Endometrium (tissue), 2 donors: Measurements from ENCODE around the gene CDKL2.
"Not testable (repeated sequence)": the region's sequence is repeated elsewhere in the genome, so short reads cannot be mapped to it uniquely, and the experiment has no call there.

Source experiments
- FAIRE-seq: peaks from 2 replicates; lab custom pipeline; 2012; peaks lifted over from hg19 to GRCh38; lab: Jason Lieb, UNC
- donor health status: control.
- donor health status: control.

Gene CDKL2

DNA sequence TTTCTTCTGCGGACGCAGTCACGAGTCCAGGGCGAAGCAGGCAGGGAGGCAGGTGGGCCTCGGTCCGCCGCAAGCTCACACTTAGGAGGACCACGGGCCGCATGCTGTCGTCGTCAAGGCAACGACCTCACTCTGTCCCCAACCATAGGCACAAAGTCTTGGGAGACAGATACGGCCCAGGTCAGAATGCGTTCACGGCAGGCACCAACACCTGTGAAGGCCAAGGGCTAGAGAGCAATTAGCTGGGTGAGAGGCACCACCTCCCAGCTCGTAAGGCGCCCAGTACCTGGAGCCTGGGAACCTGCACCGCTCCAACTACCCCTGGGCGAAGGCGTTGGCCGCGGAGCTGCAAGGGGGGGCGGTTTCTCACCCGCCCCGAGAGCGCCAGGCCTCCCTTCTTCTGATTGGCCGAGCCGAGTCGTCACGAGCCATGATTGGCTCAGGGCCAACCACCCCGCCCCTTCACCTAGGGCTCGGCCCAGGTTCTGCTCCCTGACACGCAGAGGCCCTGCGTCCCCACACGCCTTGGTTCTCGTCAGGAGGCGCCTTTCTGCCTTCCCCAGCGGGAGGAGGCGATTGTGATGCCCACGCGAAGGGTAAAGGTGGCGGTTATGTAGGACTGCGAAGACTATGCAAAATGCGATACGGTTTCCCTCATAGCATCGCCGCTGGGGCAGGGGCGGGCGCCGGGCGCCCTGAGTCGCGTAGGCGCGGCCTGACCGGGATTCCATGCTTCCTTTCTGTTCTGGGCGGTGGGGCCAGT is at the start of gene CDKL2:
Gene CDKL2, minus strand, starts transcription at position 355 of the 763 bp plus-strand sequence. CDS start 4,540 bp downstream, outside the sequence.
- FAIRE-seq, result no peak

GRCh38 chr4:75678965-75679364 is 48.6 kb upstream of the CDKL2 start:
- no peak for FAIRE-seq

GRCh38 chr4:75678473-75678872 is 48.1 kb upstream of the CDKL2 start:
- FAIRE-seq, result no peak

- no peak for FAIRE-seq
These were observed 44.7 kb upstream of the CDKL2 start for GRCh38 chr4:75675004-75675531.

DNA sequence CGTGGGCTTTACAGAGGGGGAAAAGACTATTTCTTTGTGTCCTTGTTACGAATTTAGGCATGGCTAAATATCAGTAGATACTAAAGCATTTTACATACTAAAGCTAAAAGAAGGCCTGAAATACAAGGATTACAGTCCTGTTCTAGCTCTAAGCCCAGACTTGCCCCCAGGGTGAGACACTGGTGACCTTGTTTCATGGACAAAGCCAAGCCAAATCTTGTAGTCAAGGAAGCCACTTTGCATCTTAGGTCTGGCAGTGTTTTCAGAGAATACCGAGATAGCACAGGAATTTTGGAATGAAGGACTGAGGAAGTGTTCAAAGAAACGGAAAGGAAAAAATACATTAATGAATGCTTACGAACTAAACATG is 43.6 kb upstream of the CDKL2 start:
- no peak for FAIRE-seq

DNA sequence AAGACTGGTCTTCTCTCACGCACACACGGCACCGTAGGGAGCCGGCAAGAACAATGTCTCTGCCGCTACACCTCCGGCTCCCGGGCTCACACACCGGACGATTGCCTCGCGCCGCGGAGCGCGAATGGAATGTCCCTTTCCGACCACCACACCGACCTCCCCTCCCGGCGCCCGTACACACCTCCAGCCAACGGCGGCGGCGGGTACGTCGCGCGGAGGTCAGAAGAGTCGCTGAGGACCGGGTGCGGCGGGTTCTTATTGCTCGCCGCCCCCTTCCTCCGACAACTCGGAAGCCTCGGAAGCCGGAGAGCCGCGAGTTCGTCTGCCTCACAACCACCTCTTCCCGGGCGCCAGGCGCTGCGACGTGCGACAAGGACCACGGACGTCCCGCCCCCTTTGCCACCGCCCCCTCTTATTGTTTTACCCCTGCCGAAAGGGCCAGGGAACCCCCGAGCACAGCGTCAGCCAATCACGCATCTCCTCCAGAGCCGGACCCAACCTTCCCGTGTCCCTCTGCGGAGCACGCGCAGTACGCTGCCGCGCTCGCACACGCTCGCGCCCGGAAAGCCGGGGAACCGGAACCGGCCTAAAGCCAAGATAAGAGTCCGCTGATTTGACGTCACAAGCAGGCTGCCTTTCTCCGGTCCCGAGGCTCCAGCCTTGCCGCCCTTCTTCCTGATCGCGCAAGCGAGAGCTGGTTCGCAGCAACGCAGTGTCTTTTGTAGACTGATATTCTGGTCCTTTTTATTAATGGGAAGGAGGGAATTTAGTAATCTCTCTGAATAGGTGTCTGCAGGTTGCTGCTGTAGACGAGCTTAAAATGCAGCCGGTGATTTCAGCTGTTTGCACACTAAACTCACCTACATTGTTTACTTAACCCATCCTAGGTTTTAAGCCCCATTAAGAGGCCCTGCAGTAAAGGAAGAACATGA is 43.0 kb upstream of the CDKL2 start, which contains the start of gene G3BP2:
Gene G3BP2, minus strand, starts transcription at position 385 of the 932 bp plus-strand sequence. CDS start 11,386 bp downstream, outside the sequence.
- FAIRE-seq, result peak; percentile 92

- no peak for FAIRE-seq
These were observed 42.2 kb upstream of the CDKL2 start for GRCh38 chr4:75672461-75673026.

DNA sequence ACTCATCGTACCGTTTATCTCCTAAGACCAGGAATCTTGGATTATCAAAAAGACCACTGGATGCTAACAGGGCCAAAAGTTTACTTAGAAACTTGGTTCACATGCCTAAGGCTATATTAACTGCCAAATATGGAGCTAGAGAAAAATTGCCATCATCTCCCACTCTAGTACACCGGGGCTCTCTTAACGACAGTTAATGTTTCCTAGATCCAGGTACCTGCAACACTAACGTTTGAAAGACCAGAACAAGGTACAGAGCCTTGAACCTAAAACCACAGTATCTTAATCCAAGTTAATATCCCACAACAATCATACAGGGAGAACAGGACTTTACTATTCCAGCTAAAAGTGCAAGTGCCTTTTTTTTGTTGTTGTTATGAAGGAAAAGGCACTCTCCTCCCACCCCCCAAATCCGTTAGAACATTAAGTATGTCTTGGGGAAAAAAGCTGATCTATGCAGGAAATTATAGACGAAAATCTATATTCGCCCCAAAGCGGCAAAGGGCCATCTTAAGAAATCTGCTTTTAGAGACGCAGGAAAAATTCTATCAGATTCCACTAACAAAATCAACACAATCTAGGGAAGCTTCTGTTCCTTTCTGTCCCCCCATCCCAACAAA is 41.6 kb upstream of the CDKL2 start:
- FAIRE-seq, result no peak

DNA sequence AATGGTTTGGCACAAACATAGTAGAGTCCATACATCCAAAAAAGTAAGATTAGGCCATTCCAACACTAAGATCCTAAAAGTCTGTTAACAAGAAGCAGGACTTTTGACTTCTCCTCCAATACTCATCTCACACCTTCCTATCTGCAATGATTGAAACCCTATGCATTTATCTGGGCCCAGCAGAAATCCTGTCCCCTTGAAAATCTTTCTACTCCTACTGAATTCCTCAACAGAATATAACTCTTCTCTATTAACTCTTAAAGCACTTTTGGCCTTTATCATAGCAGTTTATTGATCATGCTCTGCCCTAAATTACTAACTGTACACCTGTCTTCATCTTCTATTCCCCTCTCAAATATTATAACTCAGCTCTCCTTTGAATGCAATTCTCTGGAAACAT is 38.3 kb upstream of the CDKL2 start:
- no peak for FAIRE-seq

- FAIRE-seq, result not testable (repeated sequence)
These were observed 37.3 kb upstream of the CDKL2 start for GRCh38 chr4:75667636-75668035.

GRCh38 chr4:75666299-75666698 is 36.0 kb upstream of the CDKL2 start:
- no peak for FAIRE-seq

DNA sequence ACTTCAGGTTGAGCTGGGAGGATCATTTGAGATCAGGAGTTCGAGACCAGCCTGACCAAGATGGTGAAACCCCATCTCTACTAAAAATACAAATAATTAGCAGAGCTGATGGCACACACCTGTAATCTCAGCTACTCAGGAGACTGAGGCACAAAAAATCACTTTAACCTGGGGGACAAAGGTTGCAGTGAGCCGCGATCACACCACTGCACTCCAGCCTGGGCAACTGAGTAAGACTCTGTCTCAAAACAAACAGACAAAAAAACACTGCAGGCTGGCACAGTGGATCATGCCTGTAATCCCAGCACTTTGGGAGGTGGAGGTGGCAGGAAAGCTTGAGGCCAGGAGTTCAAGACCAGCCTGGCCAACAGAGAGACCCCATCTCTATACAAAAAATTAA is 34.3 kb upstream of the CDKL2 start:
- not testable (repeated sequence) for FAIRE-seq

DNA sequence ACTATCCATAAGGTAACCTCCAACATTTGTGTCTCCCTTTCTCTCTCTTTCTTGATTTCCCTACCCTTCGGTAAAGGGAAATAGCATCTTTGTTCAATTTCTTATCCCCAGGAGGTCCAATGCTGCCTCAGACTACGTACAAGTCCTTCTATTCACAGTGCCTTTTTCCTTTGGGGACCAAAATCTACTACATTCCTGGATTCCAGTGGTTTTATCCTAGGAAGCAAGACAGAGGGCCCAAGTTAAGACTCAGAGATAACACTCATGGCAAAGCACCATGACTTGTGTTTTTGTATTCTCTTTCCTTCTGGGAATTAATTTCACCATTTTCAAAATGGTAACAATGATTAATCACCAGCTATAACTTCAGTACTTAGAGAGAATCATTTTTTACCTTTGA is 32.3 kb upstream of the CDKL2 start:
- no peak for FAIRE-seq

DNA sequence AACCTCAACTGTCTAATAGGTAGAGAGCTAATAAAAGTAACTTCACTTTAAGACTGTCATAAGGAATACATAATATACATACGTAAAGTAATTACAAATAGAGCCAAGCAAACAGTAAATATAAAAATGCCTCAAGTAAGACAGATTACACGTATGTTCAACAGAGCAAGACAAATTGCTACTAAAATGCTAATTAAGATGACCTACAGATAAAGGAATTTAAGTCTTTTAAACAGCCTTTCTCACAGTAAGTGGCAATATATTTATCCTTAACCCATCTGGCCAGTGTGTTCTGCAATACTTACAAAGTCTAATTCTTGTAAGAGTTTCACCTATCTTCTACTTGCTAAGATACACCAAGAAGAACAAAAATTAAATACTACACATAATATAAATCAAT is 30.2 kb upstream of the CDKL2 start:
- no peak for FAIRE-seq

- no peak for FAIRE-seq
These were observed 29.2 kb upstream of the CDKL2 start for GRCh38 chr4:75659512-75660031.

GRCh38 chr4:75658876-75659275 is 28.5 kb upstream of the CDKL2 start:
- no peak for FAIRE-seq

DNA sequence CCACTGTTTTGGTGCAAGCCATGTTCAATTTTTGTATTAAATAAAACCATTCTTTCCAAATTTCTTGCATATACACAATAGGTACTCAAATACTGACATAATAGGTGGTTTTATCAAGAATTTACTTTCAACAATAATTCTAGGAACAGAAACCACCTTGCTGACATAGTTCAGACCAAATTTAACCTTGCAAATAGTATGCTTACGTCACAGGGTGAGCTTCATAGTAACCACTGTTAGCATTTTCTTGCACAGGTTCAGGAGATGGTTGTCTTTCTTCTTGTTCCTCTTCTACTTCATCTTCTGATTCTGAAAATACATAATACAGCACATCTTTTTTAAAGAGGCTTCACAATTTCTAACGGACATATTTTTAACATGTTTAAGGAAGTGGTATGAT is 25.2 kb upstream of the CDKL2 start:
- FAIRE-seq, result no peak

DNA sequence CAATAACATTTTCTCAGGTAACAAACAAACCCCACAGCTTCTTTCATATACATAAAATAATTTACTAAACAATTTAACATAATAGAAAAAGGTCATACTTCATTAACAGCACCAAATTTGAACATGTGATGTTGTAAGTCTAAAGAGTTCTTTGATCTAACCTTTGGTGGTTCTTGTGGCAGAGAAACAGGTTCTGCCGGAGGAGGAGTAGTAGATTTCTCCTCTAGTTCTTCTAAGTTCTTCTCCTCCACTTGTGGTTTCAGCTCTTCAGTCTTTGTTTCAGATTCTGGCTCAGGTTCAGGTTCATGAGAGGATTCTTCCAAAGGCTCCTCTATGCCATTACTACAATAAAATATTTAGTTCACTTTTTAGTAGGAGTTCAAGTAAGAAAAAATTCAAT is 24.6 kb upstream of the CDKL2 start:
- no peak for FAIRE-seq

DNA sequence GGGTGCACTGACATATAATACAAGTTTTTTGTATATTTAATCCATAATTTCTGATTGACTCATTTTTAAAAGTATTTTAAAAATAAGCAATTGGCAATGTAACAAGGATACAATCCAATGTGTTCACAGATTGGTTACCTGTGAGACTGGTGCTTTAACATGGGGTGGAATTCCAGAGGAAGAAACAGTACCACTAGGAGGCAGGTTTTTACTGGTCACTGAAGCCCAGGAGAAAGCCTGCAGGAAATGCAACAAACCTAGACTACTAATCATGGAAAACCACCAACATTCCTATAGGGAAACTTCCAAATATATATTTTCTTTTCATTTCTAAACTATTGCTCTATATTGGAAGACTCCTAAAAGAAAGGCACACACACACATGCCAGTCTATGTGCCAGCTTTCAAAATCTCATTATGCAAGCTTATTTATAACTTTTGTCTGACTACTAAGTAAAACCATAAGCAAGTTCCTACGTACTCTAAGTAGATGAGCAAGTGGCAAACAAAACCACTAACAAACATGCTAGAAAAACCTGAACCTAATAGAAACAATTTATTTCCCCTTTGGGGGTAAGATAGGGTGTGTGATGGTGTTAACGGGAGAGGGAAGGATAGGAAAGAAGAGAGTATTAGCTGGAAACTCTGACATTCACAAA is 23.6 kb upstream of the CDKL2 start:
- no peak for FAIRE-seq

DNA sequence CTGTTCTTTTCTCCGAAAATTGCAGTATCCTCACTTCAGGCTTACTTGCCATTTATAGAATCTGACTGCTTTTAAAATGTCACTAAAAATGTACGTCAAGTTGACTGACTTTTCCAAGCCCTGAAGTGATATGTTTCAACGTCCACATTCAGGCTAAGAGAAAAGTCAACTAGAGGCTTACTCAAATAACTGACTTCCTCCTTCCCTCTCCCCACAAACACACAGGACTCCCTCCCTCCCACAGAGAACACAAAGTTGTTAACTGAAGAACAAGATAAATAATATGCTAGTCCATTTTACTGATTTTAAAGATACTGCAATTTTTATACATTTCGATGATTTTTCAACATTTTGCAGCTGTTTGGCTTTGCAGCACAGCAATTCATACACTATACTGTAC is 13.8 kb upstream of the CDKL2 start:
- FAIRE-seq, result no peak

DNA sequence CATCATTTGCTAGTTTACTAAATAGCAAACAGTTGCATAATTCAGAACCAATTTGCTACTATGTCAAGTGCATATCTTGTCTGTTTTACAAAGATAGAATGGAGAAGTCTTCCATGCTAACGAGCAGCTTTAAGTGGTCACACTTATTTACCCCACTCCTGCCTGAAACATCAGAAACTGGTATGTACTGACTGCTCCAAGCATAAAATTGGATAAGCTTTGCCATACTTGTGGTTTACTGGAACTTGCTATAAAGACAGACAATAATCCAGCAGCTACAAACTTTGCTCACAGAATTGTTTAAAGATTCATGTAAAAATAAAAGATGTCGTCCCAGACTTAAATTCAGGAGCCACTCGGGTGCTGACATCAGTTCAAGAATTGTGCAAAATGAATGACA is 13.3 kb upstream of the CDKL2 start:
- no peak for FAIRE-seq
